Activated CD8-positive, alpha-beta T cell treated with anti-CD3 and anti-CD28 coated beads, Interleukin-2, amount 10 ng/mL, durations not matched to agents 7 days and 5 days (primary cell): ENCODE data around the gene IL17RC. TPM values are rescaled to one million over a fixed set of nuclear protein-coding genes. Genes with fewer than 3 reads are reported as not detected.

Experiments used
- ATAC-seq: fragments of 150-1000 bp; cut with Tn5 transposase; one replicate; pipeline ENCODE4 v1.10.0; 2021; ENCODE audit warnings: moderate library complexity
- CTCF ChIA-PET: fragments of 350-600 bp; sonication (Branson Sonifier 250); formaldehyde crosslinking; loops from one replicate; lab custom pipeline; 2021; ENCODE audit warnings: antibody characterized with exemption; lab: Charles Lee
- POLR2A ChIA-PET: fragments of 350-600 bp; sonication (Branson Sonifier 250); formaldehyde crosslinking; loops from one replicate; lab custom pipeline; 2021; ENCODE audit warnings: antibody characterized with exemption; lab: Charles Lee
- DNase-seq: peaks from one replicate; pipeline ENCODE4 v3.0.0-alpha.2; 2020
- H3K27ac Mint-ChIP-seq: one replicate; pipeline ENCODE4 v1.8.0; 2021; ENCODE audit warnings: mild to moderate bottlenecking, mixed read lengths
- H3K27me3 Mint-ChIP-seq: one replicate; pipeline ENCODE4 v1.8.0; 2021; ENCODE audit warnings: low read depth, mixed read lengths
- H3K36me3 Mint-ChIP-seq: one replicate; pipeline ENCODE4 v1.8.0; 2021; ENCODE audit warnings: low read depth, mixed read lengths
- H3K4me1 Mint-ChIP-seq: one replicate; pipeline ENCODE4 v1.8.0; 2021; ENCODE audit warnings: low read depth, mixed read lengths
- H3K4me3 Mint-ChIP-seq: one replicate; pipeline ENCODE4 v1.8.0; 2021; ENCODE audit warnings: mild to moderate bottlenecking, mixed read lengths
- H3K9me3 Mint-ChIP-seq: one replicate; pipeline ENCODE4 v1.8.0; 2022; ENCODE audit warnings: mixed read lengths; ENCODE audit not compliant: insufficient read depth
- total RNA-seq, 2 experiments: library from RNA; stranded (reverse); gene quantifications; one replicate each; pipeline ENCODE4 v1.2.3, GENCODE V29; 2021

IL17RC gene
- total RNA-seq, 2 experiments from 2014 or later: 0.42 to 0.55 TPM

DNA sequence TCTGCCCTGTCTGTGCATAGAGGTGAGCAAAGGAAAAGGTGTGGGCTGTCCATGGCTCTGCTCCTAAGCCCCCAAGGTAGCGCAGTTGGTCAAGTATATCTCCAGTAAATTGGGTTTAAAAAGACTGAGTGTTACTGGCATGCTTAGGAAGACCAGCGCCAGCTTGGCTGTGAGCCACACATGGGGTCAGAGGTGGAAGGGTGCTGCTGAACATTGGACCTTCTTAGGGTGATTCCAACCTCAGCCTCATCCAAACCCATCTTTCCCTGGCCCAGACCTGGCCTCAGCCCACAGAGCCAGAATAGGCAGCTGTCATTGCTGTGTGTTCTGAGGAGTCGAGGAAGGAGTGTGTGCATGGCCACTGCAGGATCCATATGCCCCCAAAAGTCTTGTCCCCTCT, 8.6 kb upstream of the IL17RC start:
- Mint-ChIP-seq H3K4me1 (peaks cover 20% of the 10 kb centered on the region), H3K4me3 (no peak overlapping the region), H3K27ac (no peak overlapping the region), H3K27me3 (peaks cover 6% of the 10 kb centered on the region), H3K9me3 (no peaks in the 10 kb centered on the region), H3K36me3 (no peaks in the 10 kb centered on the region)
- ATAC-seq (no peak), DNase-seq (no peak)
- ChIA-PET POLR2A (interaction anchor here (1.6 kb wide), 1 partner anchor 19 kb away, joined by 4 read pairs; no protein-coding TSS in a partner anchor), CTCF (interaction anchor here (1.3 to 2.4 kb wide), 2 partner anchors 25 to 38 kb away, joined by 3 to 8 read pairs; partner anchors contain the start of gene CRELD1)

GRCh38 chr3:9909221-9910013, 7.5 kb upstream of the IL17RC start:
- no peak for DNase-seq
- peaks cover 12% of the 10 kb centered on the region for H3K4me1 Mint-ChIP-seq
- no peak overlapping the region for H3K4me3 Mint-ChIP-seq
- no peaks in the 10 kb centered on the region for H3K36me3 Mint-ChIP-seq
- no peaks in the 10 kb centered on the region for H3K9me3 Mint-ChIP-seq
- ATAC-seq: no peak
- no peak overlapping the region for H3K27ac Mint-ChIP-seq
- ChIA-PET CTCF (interaction anchor here (1.0 kb wide), 1 partner anchor 23 kb away, joined by 3 read pairs; no protein-coding TSS in a partner anchor), POLR2A (no interaction called here)
- H3K27me3 Mint-ChIP-seq: peaks cover 6% of the 10 kb centered on the region

DNA sequence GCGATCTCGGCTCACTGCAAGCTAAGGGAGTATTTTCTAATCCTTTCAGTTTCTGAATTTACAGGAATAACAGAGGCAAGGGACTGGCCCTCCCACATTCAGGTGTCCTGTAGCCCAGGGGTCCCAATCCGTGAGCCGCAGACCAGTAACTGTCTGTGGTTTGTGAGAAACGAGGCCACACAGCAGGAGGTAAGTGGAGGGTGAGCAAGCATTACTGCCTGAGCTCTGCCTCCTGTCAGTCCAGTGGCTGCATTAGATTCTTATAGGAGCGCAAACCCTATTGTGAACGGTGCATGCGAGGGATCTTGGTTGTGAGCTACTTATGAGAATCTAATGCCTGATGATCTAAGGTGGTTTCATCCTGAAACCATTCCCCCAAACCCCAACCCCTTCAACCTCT, 5.0 kb upstream of the IL17RC start:
- H3K27ac Mint-ChIP-seq: no peak overlapping the region
- H3K36me3 Mint-ChIP-seq: no peaks in the 10 kb centered on the region
- CTCF ChIA-PET: interaction anchor here (1.2 to 4.4 kb wide), 4 partner anchors 9 to 352 kb away, joined by 4 to 39 read pairs (median 10); partner anchors contain the start of genes CRELD1 and IL17RE
- POLR2A ChIA-PET: interaction anchor here (0.6 to 2.6 kb wide), 3 partner anchors 9 to 22 kb away, joined by 3 to 15 read pairs (median 5); partner anchors contain the start of genes IL17RE and JAGN1
- no peak for DNase-seq
- no peaks in the 10 kb centered on the region for H3K9me3 Mint-ChIP-seq
- H3K4me1 Mint-ChIP-seq: peaks cover 23% of the 10 kb centered on the region
- no peak overlapping the region for H3K4me3 Mint-ChIP-seq
- peaks cover 6% of the 10 kb centered on the region for H3K27me3 Mint-ChIP-seq
- ATAC-seq: no peak

GRCh38 chr3:9912294-9912935, 4.5 kb upstream of the IL17RC start:
- DNase-seq (no peak), ATAC-seq (no peak)
- no peaks in the 10 kb centered on the region for H3K36me3 Mint-ChIP-seq
- H3K4me3 Mint-ChIP-seq: no peak overlapping the region
- H3K9me3 Mint-ChIP-seq: no peaks in the 10 kb centered on the region
- ChIA-PET CTCF (interaction anchor here (0.7 to 4.4 kb wide), 5 partner anchors 10 to 351 kb away, joined by 3 to 39 read pairs (median 9); partner anchors contain the start of genes CRELD1 and IL17RE), POLR2A (interaction anchor here (0.6 to 2.6 kb wide), 3 partner anchors 9 to 22 kb away, joined by 3 to 15 read pairs (median 5); partner anchors contain the start of genes IL17RE and JAGN1)
- peaks cover 23% of the 10 kb centered on the region for H3K4me1 Mint-ChIP-seq
- H3K27me3 Mint-ChIP-seq: peaks cover 6% of the 10 kb centered on the region
- no peak overlapping the region for H3K27ac Mint-ChIP-seq

DNA sequence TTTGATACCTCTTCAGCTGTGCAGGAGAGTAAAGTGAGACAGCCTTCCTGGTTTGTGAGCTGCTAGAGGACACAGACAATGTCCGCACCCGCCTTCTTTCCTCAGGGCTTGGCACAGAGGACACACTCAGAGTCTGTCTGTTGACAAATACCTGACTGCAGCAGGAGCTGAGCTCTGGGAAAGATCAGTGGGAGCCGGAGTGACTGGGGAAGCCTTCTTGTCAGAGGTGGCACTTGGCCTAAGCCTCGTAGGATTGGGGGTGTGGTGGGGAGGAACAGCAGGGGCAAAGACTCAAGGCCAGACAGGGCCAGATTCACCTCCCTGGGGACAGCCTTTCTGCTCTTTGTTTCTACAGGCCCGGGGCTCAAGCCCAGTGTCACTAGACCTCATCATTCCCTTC, 3.3 kb upstream of the IL17RC start:
- POLR2A ChIA-PET: interaction anchor here (1.2 to 2.6 kb wide), 3 partner anchors 11 to 23 kb away, joined by 3 to 15 read pairs (median 5); partner anchors contain the start of genes IL17RE and JAGN1
- peaks cover 6% of the 10 kb centered on the region for H3K27me3 Mint-ChIP-seq
- H3K9me3 Mint-ChIP-seq: no peaks in the 10 kb centered on the region
- no peak overlapping the region for H3K27ac Mint-ChIP-seq
- H3K4me1 Mint-ChIP-seq: peaks cover 23% of the 10 kb centered on the region
- CTCF ChIA-PET: interaction anchor here (2.6 to 4.4 kb wide), 2 partner anchors 19 to 33 kb away, joined by 9 to 39 read pairs; partner anchors contain the start of gene CRELD1
- DNase-seq (no peak), ATAC-seq (no peak)
- no peak overlapping the region for H3K4me3 Mint-ChIP-seq
- no peaks in the 10 kb centered on the region for H3K36me3 Mint-ChIP-seq

DNA sequence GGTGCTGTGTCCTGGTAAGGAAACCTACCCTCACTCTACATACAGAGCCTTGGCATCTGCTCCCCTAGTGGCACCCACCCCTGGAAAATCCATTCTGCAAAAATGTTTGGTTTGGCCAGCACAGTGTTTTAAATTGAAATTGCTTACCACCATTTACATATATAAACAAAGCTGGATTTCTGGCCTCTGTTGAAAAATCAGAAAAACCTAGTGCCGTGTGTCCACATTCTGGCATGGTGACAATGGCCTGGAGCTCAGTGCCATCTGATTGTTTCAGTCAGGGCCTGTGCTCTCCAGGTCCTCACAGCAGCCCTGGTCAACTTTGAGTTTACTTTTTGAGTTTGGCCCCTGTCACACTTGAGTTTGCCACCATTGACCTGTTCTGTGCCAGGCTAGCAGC, 2.9 kb upstream of the IL17RC start:
- no peak overlapping the region for H3K4me3 Mint-ChIP-seq
- H3K27me3 Mint-ChIP-seq: peaks cover 6% of the 10 kb centered on the region
- no peaks in the 10 kb centered on the region for H3K36me3 Mint-ChIP-seq
- H3K27ac Mint-ChIP-seq: no peak overlapping the region
- ChIA-PET POLR2A (interaction anchor here (0.6 to 2.6 kb wide), 3 partner anchors 20 to 120 kb away, joined by 3 to 15 read pairs (median 3); partner anchors contain the start of gene JAGN1), CTCF (interaction anchor here (2.6 to 4.4 kb wide), 2 partner anchors 18 to 33 kb away, joined by 9 to 39 read pairs; partner anchors contain the start of gene CRELD1)
- DNase-seq (no peak), ATAC-seq (no peak)
- H3K9me3 Mint-ChIP-seq: no peaks in the 10 kb centered on the region
- peaks cover 23% of the 10 kb centered on the region for H3K4me1 Mint-ChIP-seq

DNA sequence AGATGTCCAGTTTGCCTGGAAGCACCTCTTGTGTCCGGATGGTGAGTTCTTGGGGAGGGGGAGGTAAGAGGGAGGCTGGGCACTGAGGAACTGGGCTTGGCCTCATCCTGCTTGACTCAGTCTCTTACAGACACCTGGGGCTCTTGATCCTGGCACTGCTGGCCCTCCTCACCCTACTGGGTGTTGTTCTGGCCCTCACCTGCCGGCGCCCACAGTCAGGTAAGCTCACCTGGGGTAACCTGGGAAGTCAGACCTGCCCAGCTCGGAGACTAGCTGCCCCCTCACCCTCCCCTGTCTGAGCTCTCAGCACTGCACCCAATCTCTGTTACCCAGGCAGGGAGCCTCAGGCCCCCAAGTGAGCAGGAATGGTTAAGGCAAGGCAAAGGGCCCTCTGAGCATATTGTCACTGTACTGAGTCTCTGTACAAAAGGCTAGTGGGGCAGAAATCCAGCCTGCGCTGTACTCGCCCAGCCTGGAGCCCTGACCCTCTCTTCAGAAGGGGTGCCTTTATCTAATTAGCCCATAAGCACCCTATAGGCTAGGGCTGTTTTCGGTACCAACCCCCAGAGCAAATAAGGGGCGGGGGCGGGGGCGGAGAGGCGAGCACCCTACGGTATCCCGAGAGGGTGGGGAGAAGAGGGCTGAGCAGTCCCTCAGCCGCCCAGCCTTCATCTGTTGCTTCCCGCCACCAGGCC, 2.2 kb upstream of the IL17RC start:
- peaks cover 6% of the 10 kb centered on the region for H3K27me3 Mint-ChIP-seq
- peaks cover 22% of the 10 kb centered on the region for H3K4me1 Mint-ChIP-seq
- H3K4me3 Mint-ChIP-seq: no peak overlapping the region
- CTCF ChIA-PET: interaction anchor here (4.4 kb wide), 1 partner anchor 17 kb away, joined by 39 read pairs; the partner anchor contains the start of gene CRELD1
- H3K9me3 Mint-ChIP-seq: no peaks in the 10 kb centered on the region
- no peak overlapping the region for H3K27ac Mint-ChIP-seq
- POLR2A ChIA-PET: interaction anchor here (0.6 to 1.2 kb wide), 2 partner anchors 21 to 121 kb away, joined by 3 read pairs; no protein-coding TSS in a partner anchor
- H3K36me3 Mint-ChIP-seq: no peaks in the 10 kb centered on the region
- DNase-seq: no peak
- peak; percentile 1 for ATAC-seq

DNA sequence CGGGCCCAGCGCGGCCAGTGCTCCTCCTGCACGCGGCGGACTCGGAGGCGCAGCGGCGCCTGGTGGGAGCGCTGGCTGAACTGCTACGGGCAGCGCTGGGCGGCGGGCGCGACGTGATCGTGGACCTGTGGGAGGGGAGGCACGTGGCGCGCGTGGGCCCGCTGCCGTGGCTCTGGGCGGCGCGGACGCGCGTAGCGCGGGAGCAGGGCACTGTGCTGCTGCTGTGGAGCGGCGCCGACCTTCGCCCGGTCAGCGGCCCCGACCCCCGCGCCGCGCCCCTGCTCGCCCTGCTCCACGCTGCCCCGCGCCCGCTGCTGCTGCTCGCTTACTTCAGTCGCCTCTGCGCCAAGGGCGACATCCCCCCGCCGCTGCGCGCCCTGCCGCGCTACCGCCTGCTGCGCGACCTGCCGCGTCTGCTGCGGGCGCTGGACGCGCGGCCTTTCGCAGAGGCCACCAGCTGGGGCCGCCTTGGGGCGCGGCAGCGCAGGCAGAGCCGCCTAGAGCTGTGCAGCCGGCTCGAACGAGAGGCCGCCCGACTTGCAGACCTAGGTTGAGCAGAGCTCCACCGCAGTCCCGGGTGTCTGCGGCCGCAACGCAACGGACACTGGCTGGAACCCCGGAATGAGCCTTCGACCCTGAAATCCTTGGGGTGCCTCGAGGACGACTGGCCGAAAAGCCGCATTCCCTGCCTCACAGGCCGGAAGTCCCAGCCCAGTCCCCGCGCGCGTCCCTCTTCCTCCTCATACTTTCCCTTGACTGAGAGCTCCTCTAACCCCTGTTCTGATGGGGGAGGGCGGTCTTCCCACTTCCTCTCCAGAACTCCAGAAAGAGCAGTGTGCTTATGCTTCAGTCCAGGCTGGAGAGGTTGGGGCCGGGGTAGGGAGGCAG, 1.4 kb upstream of the IL17RC start:
- Mint-ChIP-seq H3K4me3 (peak overlapping the region; percentile 64), H3K9me3 (no peaks in the 10 kb centered on the region), H3K36me3 (no peaks in the 10 kb centered on the region), H3K4me1 (peaks cover 20% of the 10 kb centered on the region), H3K27me3 (peaks cover 6% of the 10 kb centered on the region), H3K27ac (no peak overlapping the region)
- ChIA-PET CTCF (interaction anchor here (1.0 to 1.8 kb wide), 3 partner anchors 16 to 66 kb away, joined by 3 to 8 read pairs (median 3); no protein-coding TSS in a partner anchor), POLR2A (interaction anchor here (0.9 to 2.1 kb wide), 2 partner anchors 13 to 17 kb away, joined by 5 to 11 read pairs; partner anchors contain the start of gene IL17RE)
- DNase-seq (peak; percentile 36), ATAC-seq (peak; percentile 61)

GRCh38 chr3:9916346-9916733, 558 bp upstream of the IL17RC start:
- Mint-ChIP-seq H3K4me1 (peaks cover 20% of the 10 kb centered on the region), H3K27me3 (peaks cover 6% of the 10 kb centered on the region), H3K9me3 (no peaks in the 10 kb centered on the region), H3K4me3 (peak overlapping the region; percentile 50), H3K27ac (no peak overlapping the region), H3K36me3 (no peaks in the 10 kb centered on the region)
- ChIA-PET POLR2A (interaction anchor here (0.9 to 2.1 kb wide), 2 partner anchors 14 to 17 kb away, joined by 5 to 11 read pairs; partner anchors contain the start of gene IL17RE), CTCF (interaction anchor here (1.0 to 1.8 kb wide), 3 partner anchors 15 to 67 kb away, joined by 3 to 8 read pairs (median 3); no protein-coding TSS in a partner anchor)
- ATAC-seq: no peak
- no peak for DNase-seq

- CTCF ChIA-PET: no interaction called here
- ATAC-seq (no peak), DNase-seq (no peak)
- Mint-ChIP-seq H3K27me3 (peaks cover 3% of the 10 kb centered on the region), H3K4me3 (no peak overlapping the region), H3K9me3 (no peaks in the 10 kb centered on the region), H3K4me1 (peaks cover 11% of the 10 kb centered on the region), H3K27ac (no peak overlapping the region), H3K36me3 (no peaks in the 10 kb centered on the region)
- POLR2A ChIA-PET: no interaction called here
These were observed 922 bp downstream of the IL17RC start for GRCh38 chr3:9917820-9918219.
